GM21390 (cell line): ENCODE measurements around the gene OR8K1.

Experiments used
- ATAC-seq: cut with Tn5 transposase; IDR thresholded peaks from one replicate; pipeline ENCODE4 v1.9.1; 2021; ENCODE audit not compliant: unreplicated experiment

Gene OR8K1

GRCh38 chr11:56345739-56346138 lies at the start of gene OR8K1:
OR8K1 (plus strand) TSS chr11:56346039; CDS start chr11:56346039, 0 bp downstream.
- no peak for ATAC-seq

GRCh38 chr11:56296898-56297297 lies 48.9 kb upstream of the OR8K1 start:
- ATAC-seq = no peak

GRCh38 chr11:56307836-56308235 lies 38.0 kb upstream of the OR8K1 start:
- ATAC-seq = no peak

GRCh38 chr11:56314844-56315243 lies 31.0 kb upstream of the OR8K1 start, which contains the start of gene OR8K3:
OR8K3 (plus strand) TSS chr11:56315144; CDS start chr11:56318307, 3,163 bp downstream.
- ATAC-seq = no peak

- ATAC-seq = no peak
These were observed 13.9 kb upstream of the OR8K1 start for GRCh38 chr11:56331861-56332491.

- ATAC-seq = no peak
These were observed 12.7 kb upstream of the OR8K1 start for GRCh38 chr11:56333156-56333555.

GRCh38 chr11:56340289-56340688 lies 5.5 kb upstream of the OR8K1 start:
- no peak for ATAC-seq

- no peak for ATAC-seq
These were observed 8.2 kb downstream of the OR8K1 start, which contains the start of gene OR8J1 for GRCh38 chr11:56353991-56354390. OR8J1 (plus strand) TSS chr11:56354291; CDS start chr11:56360247, 5,956 bp downstream.

- ATAC-seq = no peak
These were observed 29.5 kb downstream of the OR8K1 start, which contains the start of gene OR8U1 for GRCh38 chr11:56375324-56375723. OR8U1 (plus strand) TSS chr11:56375624; CDS start chr11:56375624, 0 bp downstream.

- no peak for ATAC-seq
These were observed 34.3 kb downstream of the OR8K1 start for GRCh38 chr11:56380120-56380519.

- no peak for ATAC-seq
These were observed 48.5 kb downstream of the OR8K1 start for GRCh38 chr11:56394381-56394780.

- no peak for ATAC-seq
These were observed 50.2 kb downstream of the OR8K1 start for GRCh38 chr11:56396047-56396446.
